Activated CD8-positive, alpha-beta memory T cell treated with anti-CD3 and anti-CD28 coated beads for 1 hour (primary cell): ENCODE measurements around the gene TXNRD1.
"Not testable (repeated sequence)": the region's sequence is repeated elsewhere in the genome, so short reads cannot be mapped to it uniquely, and the experiment has no call there.

ENCODE experiments used
- DNase-seq, 2 donors: peaks; one replicate each; pipeline ENCODE4 v3.0.0-alpha.2; 2020; ENCODE audit warnings: low read depth in 1 of 2; ENCODE audit errors: extremely low read depth in 1 of 2

TXNRD1 gene

DNA sequence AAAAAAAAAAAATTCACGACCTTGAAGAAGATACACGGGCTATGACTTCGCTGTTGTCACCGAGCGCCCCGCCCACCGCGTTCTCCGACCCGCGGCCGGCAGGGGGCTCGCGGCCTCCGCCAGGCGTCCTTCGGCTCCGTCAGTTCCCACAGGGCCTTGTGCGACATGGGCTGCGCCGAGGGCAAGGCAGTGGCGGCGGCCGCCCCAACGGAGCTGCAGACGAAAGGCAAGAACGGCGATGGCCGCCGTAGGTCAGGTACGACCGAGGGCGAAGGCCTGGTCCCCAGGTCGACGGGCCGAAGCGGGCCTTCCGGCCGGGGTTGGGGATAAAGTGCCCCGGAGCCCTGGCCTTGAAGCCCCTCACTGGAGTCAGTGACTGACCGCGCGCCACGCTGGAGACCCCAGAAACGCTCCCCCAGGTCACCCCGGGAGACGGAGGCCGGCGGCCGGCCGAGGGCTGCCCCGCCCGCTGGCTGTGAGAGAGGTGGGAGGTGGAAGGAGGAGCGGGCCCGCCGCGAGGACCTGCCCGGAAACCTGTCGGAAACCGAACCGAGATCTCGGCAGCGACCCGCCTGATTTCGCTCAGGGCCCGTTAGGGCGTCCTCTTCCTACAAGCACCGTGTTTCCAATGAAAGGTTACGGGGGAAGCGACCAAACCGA is at the start of gene TXNRD1:
Gene TXNRD1 (plus strand): TSS at position 142 of the 660 bp plus-strand sequence. CDS start 24 bp downstream, at position 166.
- DNase-seq = peak; percentile 55 to 73

DNA sequence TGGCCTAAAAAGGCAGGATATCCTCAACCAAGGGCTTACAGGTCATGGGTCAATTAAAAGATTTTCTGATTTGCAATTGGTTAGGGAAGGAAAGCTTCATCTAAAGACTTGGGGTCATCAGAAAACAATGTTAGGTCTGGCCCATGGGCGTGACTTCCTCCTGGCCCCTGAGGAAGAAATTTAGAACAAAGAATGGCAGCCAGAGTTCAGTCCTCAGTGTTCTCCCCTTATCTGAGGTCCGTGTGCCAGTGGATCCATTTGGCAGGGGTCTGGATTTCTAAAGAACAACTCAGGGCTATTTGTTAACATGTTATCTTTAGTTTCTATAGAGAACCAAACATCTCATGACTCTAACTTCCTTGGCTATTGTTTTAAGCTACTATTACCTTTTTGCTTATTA is 49.8 kb upstream of the TXNRD1 start:
- no peak for DNase-seq

DNA sequence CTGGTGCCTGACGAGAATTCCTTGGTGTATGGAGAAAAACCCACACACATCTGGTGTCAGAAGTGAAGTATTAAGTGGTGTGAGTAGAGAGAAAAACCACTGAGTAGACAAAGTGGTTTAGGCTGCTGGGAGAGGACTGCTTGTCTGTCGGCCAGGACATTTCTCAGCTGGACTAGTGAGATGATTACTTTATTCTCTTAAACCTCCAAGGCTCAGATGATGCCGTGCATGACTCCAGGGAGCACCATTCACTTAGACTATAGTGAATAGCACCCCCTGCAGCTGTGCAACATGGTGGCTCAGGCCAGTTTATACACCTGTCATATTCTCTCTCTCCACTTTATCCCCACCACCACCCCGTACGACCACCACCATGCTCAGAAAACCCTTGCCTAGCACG is 49.1 kb upstream of the TXNRD1 start:
- DNase-seq = no peak

DNA sequence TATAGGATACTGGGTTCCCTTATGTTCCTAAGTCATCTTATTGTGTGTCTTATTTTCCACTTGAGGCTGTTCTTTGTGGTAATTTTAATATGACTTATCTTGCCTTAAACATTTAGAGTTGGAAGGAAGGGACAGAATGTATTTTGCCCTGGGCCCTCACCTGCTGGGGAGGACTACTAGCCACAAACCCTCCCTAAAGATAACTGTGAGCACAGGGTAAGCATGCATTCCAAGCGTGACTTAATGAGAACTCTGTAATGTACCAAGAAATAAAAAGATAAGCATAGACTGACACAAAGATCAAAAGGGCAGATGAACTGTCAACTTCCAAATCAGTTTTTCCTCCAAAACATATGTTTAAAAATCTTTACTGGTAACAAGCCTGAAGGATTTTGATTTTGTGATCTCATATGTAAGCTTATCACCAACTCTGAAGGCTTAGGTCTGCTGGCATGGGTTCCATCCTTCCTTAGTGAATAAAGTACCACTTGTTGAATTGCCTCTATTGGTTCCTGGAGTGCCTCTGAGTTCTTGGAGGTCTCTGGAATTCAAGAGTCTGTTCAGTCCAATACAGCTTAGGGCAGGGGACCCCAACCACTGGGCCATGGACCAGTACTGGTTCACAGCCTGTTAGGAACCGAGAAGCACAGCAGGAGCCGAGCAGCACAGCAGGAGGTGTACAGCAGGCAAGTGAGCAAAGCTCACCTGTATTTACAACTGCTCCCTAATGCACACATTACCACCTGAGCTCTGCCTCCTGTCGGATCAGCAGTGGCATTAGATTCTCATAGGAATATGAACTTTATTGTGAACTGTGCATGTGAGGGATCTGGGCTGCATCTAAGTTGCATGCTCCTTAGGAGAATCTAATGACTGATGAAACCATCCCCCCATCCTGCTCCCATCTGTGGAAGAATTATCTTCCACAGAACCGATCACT is 47.8 kb upstream of the TXNRD1 start:
- DNase-seq = no peak

DNA sequence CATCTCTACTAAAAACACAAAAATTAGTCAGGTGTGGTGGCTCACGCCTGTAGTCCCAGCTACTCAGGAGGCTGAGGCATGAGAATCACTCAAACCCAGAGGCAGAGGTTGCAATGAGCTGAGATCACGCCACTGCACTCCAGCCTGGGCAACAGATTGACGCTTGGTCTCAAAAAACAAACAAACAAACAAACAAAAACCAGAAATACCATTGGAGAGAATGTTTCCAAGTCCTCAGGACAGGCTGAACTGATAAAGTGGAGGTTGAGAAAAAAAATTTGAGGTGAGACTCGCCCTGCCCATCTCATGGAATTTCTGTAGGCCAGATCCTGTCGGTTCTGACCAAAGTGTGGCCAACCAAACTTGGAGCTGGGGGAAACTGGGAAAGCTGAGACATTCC is 47.0 kb upstream of the TXNRD1 start:
- DNase-seq = no peak

DNA sequence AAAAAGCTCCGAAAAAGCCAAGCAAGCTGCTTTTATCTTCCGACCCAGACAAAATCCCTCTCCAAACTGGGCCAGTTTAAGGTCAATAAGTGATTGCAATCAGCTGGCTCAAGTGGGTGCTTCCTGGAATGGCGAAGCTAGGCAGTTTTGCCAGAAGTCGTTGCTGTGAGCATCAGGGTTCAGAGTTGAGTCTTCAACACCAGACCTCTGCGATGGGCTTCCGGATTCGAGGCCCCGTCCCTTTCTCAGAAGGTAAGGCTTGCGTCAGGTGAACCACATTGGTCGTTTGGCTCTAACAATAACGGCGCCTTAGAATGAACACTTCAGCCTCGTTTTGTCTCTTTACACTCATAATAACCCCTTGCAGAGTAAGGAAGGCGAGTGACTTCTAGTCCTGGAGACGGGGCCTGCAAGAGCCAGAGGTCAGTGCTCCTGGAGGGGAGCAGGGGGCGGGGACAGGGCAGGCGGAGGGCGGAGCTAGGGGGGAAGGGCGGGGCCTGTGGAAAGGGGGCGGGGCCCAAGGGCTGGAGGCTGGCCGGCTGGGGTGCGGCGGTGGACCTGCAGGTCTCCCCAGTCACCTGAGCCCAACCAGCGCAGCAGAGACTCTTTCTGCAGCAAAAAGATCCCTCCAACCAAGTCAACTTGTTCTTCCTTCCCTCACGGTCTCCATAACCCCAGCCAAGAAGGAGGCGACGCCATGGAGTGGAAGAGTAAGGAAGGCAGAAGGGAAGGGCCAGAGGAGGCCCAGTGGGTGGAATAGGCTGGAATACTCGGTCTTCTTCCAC is 43.6 kb upstream of the TXNRD1 start:
- DNase-seq = no peak

DNA sequence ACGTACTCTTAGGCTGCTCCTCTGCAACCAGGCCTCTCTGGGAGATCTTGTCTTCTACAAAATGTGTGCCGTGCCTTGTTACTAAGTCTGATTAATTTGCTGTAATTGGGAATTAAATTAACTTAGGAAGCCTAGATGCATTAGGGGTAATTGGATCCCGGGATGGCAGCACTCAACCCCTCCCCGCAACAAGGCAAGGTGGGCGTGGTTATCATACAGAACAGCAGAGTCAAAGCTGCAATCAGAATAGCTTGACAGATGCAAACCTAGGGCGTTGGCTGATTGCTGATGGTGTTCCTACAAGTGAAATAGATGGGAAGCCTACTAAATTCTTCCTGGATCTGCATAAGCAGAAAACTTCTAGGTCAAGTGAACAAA is 43.0 kb upstream of the TXNRD1 start:
- no peak for DNase-seq

DNA sequence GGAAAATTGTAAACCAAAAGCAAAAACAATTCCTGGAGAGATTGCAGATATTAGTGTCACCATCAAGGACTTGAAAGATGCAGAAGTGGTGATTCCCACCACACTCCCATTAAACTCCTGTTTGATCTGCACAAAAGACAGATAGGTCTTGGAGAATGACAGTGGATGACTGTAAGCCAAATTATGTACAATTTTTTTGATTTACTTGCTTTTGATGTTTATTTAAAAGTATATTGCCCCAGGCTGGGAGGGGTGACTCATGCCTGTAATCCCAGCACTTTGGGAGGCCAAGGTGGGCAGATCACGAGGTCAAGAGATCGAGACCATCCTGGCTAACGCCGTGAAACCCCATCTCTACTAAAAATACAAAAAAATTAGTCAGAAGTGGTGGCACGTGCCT is 41.8 kb upstream of the TXNRD1 start:
- DNase-seq = not testable (repeated sequence)

DNA sequence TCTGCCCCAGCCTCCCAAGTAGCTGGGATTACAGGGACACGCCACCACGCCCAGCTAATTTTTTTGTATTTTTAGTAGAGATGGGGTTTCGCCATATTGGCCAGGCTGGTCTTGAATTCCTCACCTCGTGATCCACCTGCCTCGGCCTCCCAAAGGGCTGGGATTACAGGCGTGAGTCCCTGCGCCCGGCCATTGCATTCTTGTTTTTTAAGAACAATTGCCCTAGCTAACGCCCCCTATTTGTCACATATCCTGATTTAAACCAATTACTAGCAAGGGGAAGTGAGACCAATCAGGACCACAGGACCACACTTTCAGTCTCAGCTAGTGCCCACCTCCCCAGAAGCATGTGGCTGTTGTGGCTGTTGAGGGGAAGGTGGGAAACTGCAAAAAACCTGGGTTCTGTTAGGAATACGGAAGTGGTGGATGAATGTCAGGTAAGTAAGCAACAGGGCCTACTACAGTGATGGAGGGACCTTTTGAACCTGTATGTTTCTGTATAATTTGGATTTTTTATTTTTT is 39.8 kb upstream of the TXNRD1 start:
- DNase-seq = no peak

DNA sequence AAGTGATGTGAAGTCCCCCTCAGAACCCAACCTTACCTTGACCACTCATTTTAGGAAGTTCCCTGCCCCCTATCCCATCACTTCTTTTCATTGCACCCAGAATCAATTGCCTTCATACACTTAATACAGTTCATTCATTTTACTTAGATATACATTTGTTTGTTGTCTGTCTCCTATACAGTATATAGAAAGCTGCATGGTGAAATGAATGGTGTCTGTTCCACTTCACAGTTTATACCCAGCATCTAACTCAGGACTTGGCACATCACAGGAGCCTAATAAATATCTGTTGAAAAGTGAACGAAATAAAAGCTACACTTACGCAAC is 38.3 kb upstream of the TXNRD1 start:
- DNase-seq = no peak

DNA sequence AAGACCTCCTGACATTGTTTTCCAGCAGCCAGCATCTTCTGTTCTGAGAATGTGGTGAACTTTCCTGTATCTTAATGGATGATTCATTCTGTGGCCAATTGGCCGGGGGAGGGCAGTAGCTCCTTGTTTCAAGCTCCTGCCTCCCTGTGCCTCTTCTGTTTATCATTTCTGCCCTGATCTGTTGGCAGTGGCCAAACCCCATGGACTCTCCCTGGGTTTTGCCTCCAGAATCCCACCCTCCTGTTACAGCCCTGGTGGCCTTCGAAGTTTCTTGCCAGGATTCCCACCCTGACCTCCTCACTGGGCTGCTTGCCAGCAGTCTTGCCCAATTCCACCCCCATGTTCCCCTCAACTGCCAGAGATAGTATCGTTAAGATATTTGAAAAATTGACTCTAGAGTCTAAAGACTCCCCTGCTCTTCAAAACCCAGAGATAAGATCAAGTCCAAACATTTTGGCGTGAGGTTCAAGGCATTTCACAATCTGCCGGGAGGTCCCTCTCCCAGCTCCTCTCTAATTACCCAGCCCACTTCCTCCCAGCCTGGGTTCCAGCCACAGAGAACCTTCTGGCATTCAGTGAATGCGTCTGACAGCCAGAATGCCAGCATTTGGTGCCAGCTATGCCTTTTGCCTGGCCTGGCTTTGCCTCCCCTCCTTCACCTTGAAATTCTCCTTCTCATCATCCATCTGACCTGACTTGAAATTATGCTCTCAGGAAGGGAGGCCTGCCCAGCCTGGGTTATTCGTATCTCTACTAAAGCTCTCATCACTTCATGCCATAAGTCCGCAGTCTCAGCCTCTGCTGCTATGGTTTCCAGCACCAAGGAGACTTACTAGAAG is 37.7 kb upstream of the TXNRD1 start:
- no peak for DNase-seq

DNA sequence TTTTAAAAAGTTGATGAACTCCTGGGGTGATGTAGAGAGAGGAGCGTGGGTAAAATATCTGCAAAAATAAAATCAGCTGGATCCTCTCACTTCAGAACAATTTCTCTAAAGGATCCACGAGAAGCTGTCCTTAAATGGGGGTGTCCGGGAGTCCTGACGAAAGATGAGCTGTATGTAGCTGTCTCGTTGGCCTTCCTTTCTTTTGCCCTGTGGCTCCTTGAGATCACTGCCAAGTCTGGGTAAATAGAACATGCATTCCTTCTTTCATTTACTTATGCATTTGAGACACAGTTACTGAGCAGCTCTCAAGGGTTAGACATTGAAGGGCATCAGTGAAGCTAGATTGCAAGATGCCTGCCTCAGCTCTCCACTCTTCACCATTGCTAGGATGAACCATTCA is 35.2 kb upstream of the TXNRD1 start:
- DNase-seq = no peak

DNA sequence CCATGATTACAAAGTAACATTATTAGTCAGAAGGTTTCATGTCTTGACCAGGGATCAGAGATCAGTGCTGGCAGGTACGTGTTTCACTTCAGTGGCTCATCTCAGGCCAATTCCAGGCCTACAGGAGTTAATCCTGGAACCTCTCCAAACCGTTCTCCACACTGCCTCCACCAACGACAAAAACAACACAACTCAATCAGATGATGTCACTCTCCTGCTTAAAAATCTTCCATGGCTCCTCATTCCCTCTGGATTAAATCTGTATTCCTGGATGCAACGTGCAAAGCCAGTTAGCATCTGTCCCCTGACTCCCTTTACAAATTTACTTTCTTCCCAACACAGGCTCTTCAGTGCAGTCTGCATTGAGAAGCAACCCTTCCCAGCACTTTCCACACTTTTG is 34.3 kb upstream of the TXNRD1 start:
- no peak for DNase-seq

DNA sequence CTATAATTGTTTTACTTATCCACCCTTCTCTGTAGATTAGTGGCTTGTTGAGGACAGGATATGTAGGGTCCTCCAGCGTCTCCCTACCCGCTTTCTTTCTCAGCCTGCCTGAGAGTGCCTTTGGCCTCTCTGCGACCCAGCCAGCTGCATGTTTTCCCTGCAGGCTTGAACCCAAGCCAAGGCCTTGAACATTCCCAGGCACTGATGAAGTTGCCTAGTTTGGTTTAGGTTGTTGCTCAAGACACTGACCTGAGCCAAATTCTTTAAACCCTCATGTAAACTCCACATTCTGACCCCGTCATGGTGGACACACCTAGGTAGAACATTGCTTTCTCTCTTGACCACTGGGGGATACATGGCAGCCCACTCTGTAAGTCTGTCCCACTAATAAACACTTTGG is 33.4 kb upstream of the TXNRD1 start:
- DNase-seq = no peak

DNA sequence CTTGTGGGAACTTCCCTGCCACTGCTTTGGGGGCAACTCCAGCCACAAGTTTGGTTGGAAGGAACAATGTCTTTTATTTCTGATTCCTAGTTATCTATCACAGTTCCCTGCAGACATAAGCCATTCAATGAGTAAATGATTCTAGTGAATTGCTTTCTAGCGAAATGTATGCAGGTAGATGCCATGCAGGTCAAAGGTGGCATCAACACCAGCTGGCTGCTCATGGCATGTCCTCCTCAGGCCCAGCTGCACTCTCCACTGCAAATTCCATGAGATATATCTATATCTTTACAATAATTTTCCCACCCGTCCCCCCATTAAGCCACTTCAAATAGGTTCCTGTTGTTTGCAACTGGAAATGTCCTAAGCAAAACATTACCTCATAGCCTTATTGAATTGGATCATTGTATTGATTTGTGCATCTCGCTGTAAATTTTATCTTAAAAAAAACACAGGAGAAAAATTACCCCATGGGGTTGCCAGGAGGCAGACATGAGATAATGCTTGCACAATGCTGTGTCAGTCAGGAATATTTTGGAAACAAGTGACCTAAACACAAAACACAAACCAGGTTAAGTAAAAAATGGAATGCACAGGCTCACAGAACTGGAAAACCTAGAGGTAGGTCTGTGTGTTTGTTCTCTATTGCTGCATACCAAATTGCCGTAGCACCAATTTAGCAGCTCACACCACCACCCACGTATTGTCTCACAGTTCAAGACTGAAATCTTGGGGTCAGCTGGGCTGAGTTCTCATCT is 32.8 kb upstream of the TXNRD1 start:
- no peak for DNase-seq

DNA sequence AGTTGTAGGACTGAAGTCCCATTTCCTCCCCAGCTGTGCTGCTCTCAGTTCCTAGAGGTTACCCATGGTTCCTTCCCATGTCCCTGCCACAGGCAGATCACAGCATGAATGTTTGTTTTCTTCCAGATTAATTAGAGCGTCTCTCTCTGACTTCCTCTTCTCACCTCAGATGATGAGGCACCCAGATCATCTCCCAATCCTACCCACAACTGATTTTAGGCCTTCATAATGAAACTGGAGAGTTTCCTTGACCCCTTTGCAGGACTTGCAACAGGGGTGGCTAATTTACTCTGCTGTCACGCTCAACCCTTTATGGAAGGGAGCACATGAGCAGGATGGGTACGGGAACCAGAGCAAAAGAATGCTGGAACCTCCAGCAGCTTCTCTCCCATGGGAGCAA is 32.1 kb upstream of the TXNRD1 start:
- DNase-seq = no peak

DNA sequence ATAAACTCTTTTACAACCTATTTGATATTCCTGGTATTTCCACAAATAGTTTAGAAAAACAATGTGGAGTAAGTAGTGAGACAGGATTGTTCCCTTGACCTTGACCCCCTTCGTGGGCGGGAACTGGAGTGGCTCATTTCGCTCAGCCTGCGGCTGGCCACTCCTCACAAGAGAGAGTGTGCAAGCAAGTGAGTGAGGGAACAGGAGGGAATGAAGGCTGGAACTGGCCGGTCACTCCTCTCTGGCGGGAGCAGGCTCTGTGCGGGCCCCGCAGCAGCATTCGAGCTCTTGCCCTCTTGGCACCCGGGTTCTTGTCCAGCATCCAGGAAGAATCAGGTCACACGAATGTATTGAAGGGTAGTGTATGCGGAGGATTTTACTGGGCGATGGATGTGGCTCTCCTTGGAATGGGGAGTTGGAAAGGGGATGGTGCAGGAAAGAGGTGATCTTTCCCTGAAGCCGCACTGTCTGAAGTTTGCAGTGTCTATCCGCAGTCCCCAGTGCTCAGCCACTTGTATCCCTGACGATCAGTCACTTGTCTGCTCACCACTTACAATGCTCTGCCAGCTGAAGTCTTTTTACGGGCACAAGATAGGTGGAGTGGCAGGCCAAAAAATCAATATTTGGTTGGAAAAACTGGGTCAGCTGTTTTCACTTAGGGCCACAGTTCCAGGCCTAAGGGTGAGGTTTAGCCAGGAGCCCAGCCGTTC is 28.0 kb upstream of the TXNRD1 start:
- no peak for DNase-seq

DNA sequence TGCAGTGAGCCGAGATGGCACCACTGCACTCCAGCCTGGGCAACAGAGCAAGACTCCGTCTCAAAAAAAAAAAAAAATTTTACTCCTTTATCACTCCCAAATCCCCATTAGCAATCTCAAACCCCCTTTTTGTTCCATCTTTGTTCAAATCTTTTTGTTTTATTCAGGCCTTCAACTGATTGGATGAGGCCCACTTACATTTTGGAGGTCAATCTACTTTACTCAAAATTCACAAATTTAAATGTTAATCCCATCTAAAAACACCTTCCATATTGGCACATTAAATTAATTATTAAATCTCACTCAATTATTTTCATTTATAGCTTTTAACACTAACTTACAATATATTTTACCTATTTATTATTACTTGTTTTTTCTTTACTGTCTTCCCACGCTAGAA is 27.0 kb upstream of the TXNRD1 start:
- DNase-seq = no peak

DNA sequence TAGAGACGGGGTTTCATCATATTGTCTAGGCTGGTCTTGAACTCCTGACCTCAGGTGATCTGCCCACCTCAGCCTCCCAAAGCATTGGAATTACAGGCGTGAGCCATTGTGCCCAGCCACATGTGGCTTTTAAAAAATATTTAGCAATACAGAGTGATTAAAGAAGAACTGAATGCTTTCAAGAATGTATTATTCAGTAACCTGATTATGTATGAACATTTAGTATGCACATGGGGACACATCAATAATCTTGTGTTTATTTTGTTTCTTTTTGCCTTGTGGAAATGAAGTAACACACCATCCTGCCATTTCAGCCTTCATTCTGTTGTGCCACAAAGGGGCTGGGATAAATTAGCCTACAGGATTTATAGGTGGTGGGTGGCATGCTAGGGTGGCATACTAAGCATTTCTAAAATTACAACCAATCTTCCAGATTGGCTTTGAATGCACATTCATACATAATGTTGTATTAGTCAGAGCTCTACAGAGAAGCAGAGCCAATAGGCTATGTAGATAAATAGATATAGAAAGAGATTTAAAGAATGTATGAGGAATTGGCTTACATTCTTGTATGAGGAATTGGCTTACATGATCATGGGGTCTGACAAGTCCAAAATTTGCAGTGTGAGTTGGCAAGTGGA is 25.5 kb upstream of the TXNRD1 start:
- DNase-seq = no peak
